K562 (cell line): ENCODE results near the gene ALDH8A1. TPM values are rescaled to one million over a fixed set of nuclear protein-coding genes. Genes with fewer than 3 reads are reported as not detected.
A peak's percentile ranks its signal among the peaks of the same experiment; 100 is the strongest.

Experiments
- ATF2 ChIP-seq: sonication (generic); formaldehyde crosslinking; IDR thresholded peaks from 2 replicates; pipeline ENCODE4 v1.8.1; 2022; ENCODE audit warnings: missing genetic modification reagents
- CBX8 ChIP-seq: fragments of 200-600 bp; sonication (generic); IDR thresholded peaks from 2 replicates; pipeline ENCODE4 v1.6.1; 2012; ENCODE audit warnings: borderline replicate concordance, mixed run types, low read depth, mild to moderate bottlenecking, moderate library complexity, mixed read lengths, low read length, control low read depth, inconsistent platforms; ENCODE audit not compliant: poor library complexity, severe bottlenecking; ENCODE audit errors: extremely low read depth
- CTBP1 ChIP-seq: fragments of 450-650 bp; IDR thresholded peaks from 2 replicates; pipeline ENCODE4 v1.6.1; 2016; ENCODE audit warnings: borderline replicate concordance
- DIDO1 ChIP-seq: fragments of 450-650 bp; IDR thresholded peaks from 2 replicates; pipeline ENCODE4 v1.6.1; 2016; ENCODE audit warnings: low read depth, missing biosample characterization, missing genetic modification characterization
- FIP1L1 ChIP-seq: fragments of 200-400 bp; formaldehyde crosslinking; IDR thresholded peaks from 2 replicates; pipeline ENCODE4 v1.6.1; 2018; ENCODE audit warnings: mild to moderate bottlenecking, low read depth, low read length; ENCODE audit not compliant: poor library complexity, severe bottlenecking
- FOXA3 ChIP-seq, 2 experiments: fragments of 450-650 bp in 1 of 2; sonication (generic) in 1 of 2; formaldehyde crosslinking; IDR thresholded peaks in 1 of 2; conservative IDR thresholded peaks in 1 of 2; 2 replicates each; pipeline versions ENCODE4 v1.4.0 to v1.8.0; 2020 to 2022; ENCODE audit warnings: mild to moderate bottlenecking in 2 of 2, missing genetic modification reagents in 1 of 2
- HBP1 ChIP-seq: fragments of 450-650 bp; formaldehyde crosslinking; IDR thresholded peaks from 2 replicates; pipeline ENCODE4 v1.4.0; 2022; ENCODE audit warnings: missing genetic modification characterization
- HLTF ChIP-seq: fragments of 450-650 bp; IDR thresholded peaks from 2 replicates; pipeline ENCODE4 v1.6.1; 2016
- MYC ChIP-seq, 2 experiments: fragments of 250-450 bp in 1 of 2; sonication (Bioruptor Pico) in 1 of 2; IDR thresholded peaks; 2 replicates each; pipeline versions ENCODE4 v1.5.1 to v1.6.1; 2012 to 2021; ENCODE audit warnings: low read depth in 2 of 2, borderline replicate concordance in 1 of 2, improper control_type of control experiment in 1 of 2, low read length in 1 of 2, mild to moderate bottlenecking in 1 of 2, moderate library complexity in 1 of 2
- NFIX ChIP-seq: fragments of 250-450 bp; sonication (Bioruptor Pico); IDR thresholded peaks from 2 replicates; pipeline ENCODE4 v1.4.0; 2020; ENCODE audit warnings: low read depth, mild to moderate bottlenecking, moderate library complexity
- PML ChIP-seq: IDR thresholded peaks from 2 replicates; pipeline ENCODE4 v1.6.1; 2012; ENCODE audit warnings: low read length, inconsistent platforms
- PURB ChIP-seq: sonication (generic); formaldehyde crosslinking; IDR thresholded peaks from 2 replicates; pipeline ENCODE4 v1.9.0; 2021; ENCODE audit warnings: low read depth, mild to moderate bottlenecking, missing genetic modification reagents
- SP2 ChIP-seq: IDR thresholded peaks from 2 replicates; pipeline ENCODE4 v1.6.1; 2011; ENCODE audit warnings: mild to moderate bottlenecking, low read depth, low read length, moderate library complexity; ENCODE audit not compliant: poor library complexity, severe bottlenecking; ENCODE audit errors: extremely low read depth
- ZBTB7A ChIP-seq: IDR thresholded peaks from 2 replicates; pipeline ENCODE4 v1.6.1; 2011; ENCODE audit warnings: low read depth, mild to moderate bottlenecking, low read length, moderate library complexity, borderline replicate concordance; ENCODE audit not compliant: control insufficient read depth
- ZFX ChIP-seq: sonication (generic); formaldehyde crosslinking; IDR thresholded peaks from 2 replicates; pipeline ENCODE4 v1.8.0; 2022; ENCODE audit warnings: mild to moderate bottlenecking, missing genetic modification reagents, moderate library complexity
- ZNF431 ChIP-seq: sonication (generic); formaldehyde crosslinking; IDR thresholded peaks from 2 replicates; pipeline ENCODE4 v1.8.0; 2022; ENCODE audit warnings: mild to moderate bottlenecking, missing genetic modification reagents
- ZNF609 ChIP-seq: sonication (generic); formaldehyde crosslinking; IDR thresholded peaks from 2 replicates; pipeline ENCODE4 v1.8.1; 2023; ENCODE audit warnings: missing genetic modification reagents, mild to moderate bottlenecking, borderline replicate concordance
- ZNF740 ChIP-seq, 3 experiments: fragments of 200-800 bp in 1 of 3; sonication (Bioruptor generic) in 1 of 3; sonication (generic) in 1 of 3; formaldehyde crosslinking in 1 of 3; IDR thresholded peaks; 2 replicates each; pipeline versions ENCODE4 v1.6.1 to v1.8.0; 2016 to 2022; ENCODE audit warnings: mild to moderate bottlenecking in 2 of 3, missing compliant biosample characterization in 2 of 3, missing genetic modification characterization in 2 of 3, missing genetic modification reagents in 1 of 3
- polyA plus RNA-seq, 8 experiments: library from polyadenylated mRNA; depleted of rRNA in 4 of 8; stranded (reverse) in 5 of 8; unstranded in 3 of 8; fragments of >200 nt; fragmentation: Nextera tagmentation in 2 of 8; fragmentation: Illumina TruSeq in 1 of 8; extraction: Ambion mirVana in 2 of 8; extraction: Trizol in 1 of 8; gene quantifications; 2 replicates each; pipeline versions ENCODE4 v1.2.1 to v1.2.3, GENCODE V29; 2011 to 2014; ENCODE audit warnings: inconsistent platforms in 1 of 8, missing spikeins in 1 of 8
- total RNA-seq, 7 experiments: library from RNA; depleted of rRNA in 6 of 7; stranded (reverse); fragments of >200 nt in 6 of 7; fragmentation: Illumina TruSeq in 2 of 7; extraction: Trizol in 2 of 7; gene quantifications; 2 replicates each; pipeline versions ENCODE4 v1.2.1 to v1.2.3, GENCODE V29; 2011 to 2021; ENCODE audit warnings: low replicate concordance in 1 of 7

ALDH8A1 gene
- total and polyA plus RNA-seq, 9 of the 15 experiments (the other 6 are each of a cell fraction or from before 2014, with no cell fraction given), result 0.03 to 0.18 (median 0.04) TPM; not detected in 2

GRCh38 chr6:134980846-134981245 is 30.9 kb upstream of the ALDH8A1 start (continued):
- TF ChIP-seq ZNF609 (CRISPR knock-in tag) (no peak), PML (peak; percentile 56; the same call in 1 of the 2 replicates), MYC (IDR thresholded peaks at IDR 0.05; ENCODE audit: low read depth, low read length) (no peak; the same call in 1 of the 2 replicates), MYC (CRISPR knock-in tag; IDR thresholded peaks at IDR 0.05; ENCODE audit: borderline replicate concordance, low read depth) (no peak), NFIX (no peak), FIP1L1 (no peak), ZFX (CRISPR knock-in tag) (no peak), ZBTB7A (no peak), HLTF (no peak), ZNF740 (CRISPR knock-in tag; IDR thresholded peaks at IDR 0.05) (no peak), ZNF740 (tag; IDR thresholded peaks at IDR 0.05) (no peak), CTBP1 (peak; percentile 79), DIDO1 (tag) (no peak), FOXA3 (CRISPR knock-in tag; conservative IDR thresholded peaks at IDR 0.05 in 1 of 2, IDR thresholded peaks at IDR 0.05 in 1 of 2) (no peak), ATF2 (CRISPR knock-in tag) (no peak), SP2 (no peak), PURB (CRISPR knock-in tag) (no peak), HBP1 (CRISPR knock-in tag) (no peak), ZNF431 (CRISPR knock-in tag) (no peak), CBX8 (no peak)
